Stimulated activated naive B cell treated with anti-CD40 and anti-IgM and Interleukin-4, amounts not matched to agents 10 μg/mL and 1 μg/mL and 100 μg/mL, for 72 hours (primary cell): ENCODE results near the gene ZBED5.

ENCODE experiments used
- ATAC-seq, 2 donors: fragments of 150-1000 bp; cut with Tn5 transposase; replicated peaks; 2 replicates each; pipeline ENCODE4 v1.10.0; 2021; ENCODE audit warnings: moderate library complexity in 1 of 2
- DNase-seq: peaks from one replicate; pipeline ENCODE4 v3.0.0; 2021
- H3K27ac Mint-ChIP-seq: one replicate; pipeline ENCODE4 v1.8.0; 2022; ENCODE audit warnings: mild to moderate bottlenecking, mixed read lengths
- H3K27me3 Mint-ChIP-seq, 2 donors: one replicate each; pipeline ENCODE4 v1.8.0; 2022; ENCODE audit warnings: mixed read lengths in 2 of 2
- H3K36me3 Mint-ChIP-seq, 2 donors: one replicate each; pipeline ENCODE4 v1.8.0; 2022; ENCODE audit warnings: mixed read lengths in 2 of 2, mild to moderate bottlenecking in 1 of 2
- H3K4me1 Mint-ChIP-seq, 2 donors: one replicate each; pipeline ENCODE4 v1.8.0; 2022; ENCODE audit warnings: mixed read lengths in 2 of 2, mild to moderate bottlenecking in 1 of 2
- H3K4me3 Mint-ChIP-seq, 2 donors: one replicate each; pipeline ENCODE4 v1.8.0; 2022; ENCODE audit warnings: mild to moderate bottlenecking in 2 of 2, mixed read lengths in 2 of 2, moderate library complexity in 1 of 2
- H3K9me3 Mint-ChIP-seq, 2 donors: one replicate each; pipeline ENCODE4 v1.8.0; 2022; ENCODE audit warnings: mixed read lengths in 2 of 2, mild to moderate bottlenecking in 1 of 2

The ZBED5 gene

DNA sequence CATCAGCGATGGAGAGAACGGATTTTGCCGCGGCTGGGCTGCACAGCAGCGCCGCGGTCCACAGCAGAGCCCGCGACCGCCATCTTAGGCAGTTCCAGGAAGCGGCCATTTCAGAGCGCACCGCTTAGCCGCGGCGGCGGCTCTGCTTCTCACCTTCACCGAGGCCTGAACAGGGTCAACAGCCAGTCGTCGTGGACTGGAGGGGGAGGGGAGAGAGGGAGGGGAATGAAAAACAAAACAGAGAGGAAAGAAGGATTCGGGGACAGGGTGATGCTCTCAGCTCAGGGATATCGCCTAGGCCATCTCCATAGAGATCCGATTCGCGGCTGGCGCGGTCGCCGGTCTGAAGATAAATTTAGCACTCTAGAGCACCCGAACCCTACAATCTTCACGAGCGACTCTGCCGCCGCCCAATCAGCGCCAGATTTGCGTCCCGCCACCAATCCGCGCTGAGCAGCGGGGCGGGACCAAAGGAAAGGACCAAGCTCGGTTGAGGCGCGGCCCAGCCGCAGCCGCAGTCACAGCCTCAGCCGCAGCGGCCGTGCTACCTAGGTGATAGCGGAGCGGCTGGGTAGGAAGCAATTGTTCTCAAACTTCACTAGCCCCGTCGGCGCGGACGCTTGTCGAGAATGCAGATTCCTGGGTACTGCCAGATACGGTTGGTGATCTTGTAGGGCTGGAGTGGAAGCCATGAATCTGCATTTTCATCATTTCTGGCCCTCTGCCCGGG lies at the start of gene ZBED5:
ZBED5 (minus strand) TSS at position 345 of the 730 bp plus-strand sequence. CDS start 3,108 bp downstream, outside the sequence.
- DNase-seq, result peak; percentile 97
- peaks cover 20 to 36% of the 10 kb centered on the region in 2 donors for H3K36me3 Mint-ChIP-seq
- peak within 1 kb of the TSS; percentile 98 for H3K27ac Mint-ChIP-seq
- peak within 1 kb of the TSS; percentile 95 to 98 for H3K4me3 Mint-ChIP-seq
- H3K27me3 Mint-ChIP-seq, result no peaks in the 10 kb centered on the region
- H3K4me1 Mint-ChIP-seq, result peaks cover 17 to 43% of the 10 kb centered on the region in 2 donors
- peak; percentile 90 to 93 for ATAC-seq
- H3K9me3 Mint-ChIP-seq, result no peaks in the 10 kb centered on the region

DNA sequence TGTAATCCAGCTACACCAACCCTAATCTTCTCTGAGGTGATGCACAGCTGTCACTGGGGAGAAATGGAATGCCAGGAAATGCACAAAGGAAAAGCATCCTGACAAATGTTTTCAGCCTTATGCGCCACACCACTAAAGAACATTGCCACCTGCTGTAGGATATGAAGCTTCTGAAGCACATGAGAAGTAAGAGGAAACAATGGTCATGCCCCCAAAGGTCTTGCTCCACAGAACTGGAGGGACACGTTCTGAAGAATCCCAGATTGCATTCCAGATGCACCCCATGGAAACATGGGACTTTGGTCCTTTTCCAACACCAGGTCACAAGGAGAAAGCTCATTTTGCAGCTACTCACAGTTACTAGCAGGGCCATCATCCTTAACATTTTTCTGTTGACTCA lies 48.7 kb upstream of the ZBED5 start:
- H3K4me3 Mint-ChIP-seq, result no peak overlapping the region
- no peaks in the 10 kb centered on the region for H3K36me3 Mint-ChIP-seq
- no peaks in the 10 kb centered on the region for H3K4me1 Mint-ChIP-seq
- DNase-seq (no peak), ATAC-seq (no peak)
- peaks cover 0 to 8% of the 10 kb centered on the region in 2 donors for H3K27me3 Mint-ChIP-seq
- no peaks in the 10 kb centered on the region for H3K9me3 Mint-ChIP-seq
- H3K27ac Mint-ChIP-seq, result no peak overlapping the region

DNA sequence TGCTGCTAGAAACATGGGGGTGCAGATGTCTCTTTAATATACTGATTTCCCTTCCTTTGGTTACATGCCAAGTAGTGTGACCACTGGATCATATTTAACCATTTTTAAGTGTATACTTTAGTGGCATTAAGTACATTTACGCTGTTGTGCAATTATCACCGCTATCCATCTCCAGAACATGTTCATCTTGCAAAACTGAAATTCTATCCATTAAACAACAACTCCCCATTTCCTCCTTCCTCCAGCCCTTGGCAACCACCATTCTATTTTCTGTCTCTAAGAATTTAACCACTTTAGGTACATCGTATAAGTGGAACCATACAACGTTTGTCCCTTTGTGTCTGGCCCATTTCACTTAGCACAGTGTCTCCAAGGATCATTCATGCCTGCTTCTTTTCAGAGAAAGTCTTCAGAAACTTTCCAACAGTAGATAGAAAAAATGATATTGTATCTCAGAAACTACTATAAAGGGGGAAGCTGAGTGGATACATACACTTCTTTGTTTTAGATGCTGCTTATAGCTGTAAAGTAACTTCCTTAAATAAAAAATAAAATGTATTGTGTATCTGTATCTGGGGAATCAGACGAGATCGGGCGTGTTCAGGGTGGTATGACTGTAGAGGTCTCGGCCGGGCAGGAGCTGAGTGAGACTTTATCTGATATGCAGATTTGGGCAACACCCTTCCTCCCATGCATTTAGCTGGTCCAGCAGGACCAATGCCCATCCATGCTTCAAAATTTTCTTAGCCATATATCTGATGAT lies 44.6 kb upstream of the ZBED5 start:
- H3K36me3 Mint-ChIP-seq, result peaks cover 0 to 4% of the 10 kb centered on the region in 2 donors
- ATAC-seq, result no peak
- H3K27me3 Mint-ChIP-seq, result peaks cover 0 to 8% of the 10 kb centered on the region in 2 donors
- DNase-seq, result no peak
- H3K9me3 Mint-ChIP-seq, result no peaks in the 10 kb centered on the region
- no peak overlapping the region for H3K4me3 Mint-ChIP-seq
- H3K4me1 Mint-ChIP-seq, result peaks cover 11 to 36% of the 10 kb centered on the region in 2 donors
- H3K27ac Mint-ChIP-seq, result no peak overlapping the region

DNA sequence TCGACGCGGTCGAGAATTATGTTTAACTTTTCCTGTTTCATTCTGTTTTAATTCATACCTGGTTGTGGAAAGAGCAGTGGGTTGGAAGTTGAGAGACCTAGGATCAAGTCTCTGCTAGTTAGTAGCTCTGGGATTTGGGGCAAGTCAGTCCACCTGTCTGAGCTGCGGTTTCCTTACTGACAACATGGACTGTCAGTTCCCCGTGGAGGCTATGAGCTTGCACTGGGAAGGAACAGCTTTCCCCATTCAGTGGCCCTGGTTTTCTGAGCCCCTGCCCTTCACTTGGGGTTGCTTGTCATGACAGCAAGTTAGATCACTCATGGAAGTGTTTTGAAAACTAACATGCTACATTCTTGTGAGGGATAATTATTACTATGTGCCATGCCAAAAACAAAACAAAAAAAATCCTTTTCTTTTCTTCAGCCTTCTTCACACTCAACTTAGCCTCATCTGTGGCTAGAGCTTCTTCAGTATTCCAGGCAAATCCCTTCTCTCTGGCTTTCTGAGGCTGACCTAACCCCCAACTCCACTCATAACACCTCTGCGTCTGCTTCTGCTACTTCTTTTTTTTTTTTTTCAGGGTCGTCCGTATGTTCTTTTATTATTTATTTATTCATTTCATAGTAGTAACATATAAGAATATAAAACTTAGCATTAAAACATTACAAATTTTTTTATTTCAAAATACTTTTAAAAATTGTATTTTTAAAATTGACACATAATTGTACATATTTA lies 43.0 kb upstream of the ZBED5 start:
- Mint-ChIP-seq H3K27ac (no peak overlapping the region), H3K4me1 (peaks cover 11 to 40% of the 10 kb centered on the region in 2 donors)
- ATAC-seq, result no peak

DNA sequence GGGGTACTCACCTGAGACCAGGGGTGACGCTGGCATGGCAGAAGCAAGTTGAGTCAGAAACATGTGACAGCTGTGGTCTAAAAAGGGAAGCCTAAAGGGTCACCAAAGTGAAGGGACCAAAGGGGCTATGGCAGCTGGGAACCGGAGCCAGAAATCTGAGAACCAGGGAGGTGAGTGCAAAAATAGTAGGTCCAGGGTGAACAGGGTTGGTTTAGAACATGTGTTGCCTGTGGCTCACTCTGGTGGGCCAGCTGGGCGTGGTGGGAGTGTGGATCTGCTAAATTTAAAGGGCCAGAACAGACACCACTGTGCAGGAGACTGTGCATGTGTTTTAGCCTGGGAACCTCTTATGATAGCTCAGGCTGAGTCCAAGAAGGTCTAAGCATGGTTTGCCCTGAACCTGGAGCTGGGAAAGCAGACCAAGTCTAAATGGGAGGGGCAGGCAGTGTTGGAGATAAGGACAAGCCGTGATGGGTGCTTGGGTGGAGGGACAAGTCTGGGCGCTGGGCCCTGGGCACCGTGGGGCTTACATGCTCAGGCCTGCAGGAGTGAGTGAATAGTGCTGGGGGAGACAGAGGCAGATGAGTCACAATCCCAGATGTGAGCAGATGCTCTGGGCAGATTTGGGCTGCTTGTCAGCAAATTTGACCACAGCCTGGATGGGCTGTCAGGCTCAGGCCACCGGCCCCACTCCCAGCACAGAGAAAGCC lies 41.4 kb upstream of the ZBED5 start:
- Mint-ChIP-seq H3K36me3 (peaks cover 0 to 11% of the 10 kb centered on the region in 2 donors), H3K27me3 (peaks cover 0 to 8% of the 10 kb centered on the region in 2 donors), H3K9me3 (no peaks in the 10 kb centered on the region), H3K4me3 (peak overlapping the region in 1 of 2 donors; percentile 34), H3K4me1 (peaks cover 11 to 40% of the 10 kb centered on the region in 2 donors), H3K27ac (peak overlapping the region; percentile 95)
- peak; percentile 47 to 51 for ATAC-seq
- no peak for DNase-seq

More for the DNA sequence above, 43.0 kb upstream of the ZBED5 start:
- no peaks in the 10 kb centered on the region for H3K9me3 Mint-ChIP-seq
- peaks cover 0 to 11% of the 10 kb centered on the region in 2 donors for H3K36me3 Mint-ChIP-seq
- DNase-seq, result no peak
- no peak overlapping the region for H3K4me3 Mint-ChIP-seq
- H3K27me3 Mint-ChIP-seq, result peaks cover 0 to 8% of the 10 kb centered on the region in 2 donors

DNA sequence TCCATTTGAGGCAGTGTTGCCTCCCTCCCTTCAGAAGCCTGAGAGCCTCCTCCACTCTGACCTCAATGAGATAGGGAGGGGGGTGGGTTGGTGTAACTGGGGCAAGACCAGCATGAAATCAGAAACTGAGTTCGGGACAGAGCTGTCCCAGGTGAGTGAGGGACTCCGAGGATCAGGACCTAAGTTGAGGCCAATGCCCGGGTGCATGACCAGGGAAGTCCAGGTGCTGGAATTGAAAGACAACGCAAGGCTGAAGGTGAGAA lies 40.8 kb upstream of the ZBED5 start:
- Mint-ChIP-seq H3K4me1 (peaks cover 11 to 40% of the 10 kb centered on the region in 2 donors), H3K4me3 (no peak overlapping the region), H3K27ac (peak overlapping the region; percentile 95), H3K36me3 (peaks cover 0 to 11% of the 10 kb centered on the region in 2 donors), H3K9me3 (no peaks in the 10 kb centered on the region), H3K27me3 (peaks cover 0 to 8% of the 10 kb centered on the region in 2 donors)
- ATAC-seq, result no peak
- DNase-seq, result no peak

DNA sequence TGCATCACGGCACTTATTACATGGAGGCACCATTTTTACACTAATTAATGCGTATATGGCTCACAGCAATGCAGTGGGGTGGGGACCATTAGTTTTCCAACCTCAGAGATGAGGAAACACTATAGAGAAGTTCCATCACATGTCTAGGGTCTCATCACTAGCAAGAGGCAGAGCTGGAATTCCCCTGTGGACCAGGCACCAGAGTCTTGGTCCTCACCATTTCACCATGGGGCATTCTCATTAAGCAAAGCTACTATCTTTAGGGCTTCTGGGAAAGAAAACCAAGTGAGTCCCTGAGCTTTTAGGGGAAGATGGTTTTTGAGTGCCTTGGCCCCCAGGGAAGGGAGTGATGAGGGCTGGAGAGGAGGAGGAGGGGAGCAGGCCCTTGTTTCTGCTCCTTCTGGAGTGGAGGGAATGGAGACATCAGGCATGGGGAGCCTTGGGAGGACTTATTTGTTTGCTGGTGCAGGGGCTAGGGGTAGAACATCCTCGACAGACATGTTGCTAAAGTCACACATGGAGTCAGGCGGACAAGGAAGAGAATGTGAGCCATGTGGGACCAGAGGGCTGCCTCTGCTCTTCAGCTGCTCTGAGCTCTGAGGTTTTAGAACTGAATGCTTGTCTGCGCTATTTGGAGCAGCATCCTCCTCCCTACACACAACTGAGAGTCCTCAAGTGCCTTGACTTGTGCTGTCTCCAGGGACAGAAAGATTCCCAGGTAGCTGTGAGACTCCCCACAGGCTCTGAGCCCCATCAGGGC lies 40.3 kb upstream of the ZBED5 start:
- H3K4me3 Mint-ChIP-seq, result peak overlapping the region in 1 of 2 donors; percentile 57
- DNase-seq (peak; percentile 8), ATAC-seq (peak; percentile 35 to 53)
- H3K27me3 Mint-ChIP-seq, result peaks cover 0 to 6% of the 10 kb centered on the region in 2 donors
- H3K9me3 Mint-ChIP-seq, result no peaks in the 10 kb centered on the region
- peaks cover 11 to 40% of the 10 kb centered on the region in 2 donors for H3K4me1 Mint-ChIP-seq
- peak overlapping the region; percentile 95 for H3K27ac Mint-ChIP-seq
- H3K36me3 Mint-ChIP-seq, result peaks cover 0 to 11% of the 10 kb centered on the region in 2 donors

DNA sequence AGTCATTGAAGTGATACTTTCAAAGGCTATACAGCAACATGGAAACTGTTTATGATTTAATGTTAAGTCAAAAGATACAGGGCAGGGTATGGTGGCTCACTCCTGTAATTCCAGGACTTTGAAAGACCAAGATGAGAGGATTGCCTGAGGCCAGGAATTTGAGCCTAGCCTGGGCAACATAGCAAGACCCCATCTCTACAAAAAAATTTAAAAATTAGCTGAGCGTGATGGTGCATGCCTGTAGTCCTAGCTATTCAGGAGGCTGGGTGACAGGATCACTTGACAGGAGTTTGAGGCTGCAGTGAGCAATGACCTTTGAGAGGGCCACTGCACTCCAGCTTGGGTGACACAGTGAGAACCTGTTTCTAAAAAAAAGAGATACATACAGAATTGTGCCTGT lies 39.3 kb upstream of the ZBED5 start:
- Mint-ChIP-seq H3K27me3 (peaks cover 0 to 3% of the 10 kb centered on the region in 2 donors), H3K27ac (no peak overlapping the region), H3K4me1 (peaks cover 11 to 40% of the 10 kb centered on the region in 2 donors), H3K36me3 (peaks cover 0 to 11% of the 10 kb centered on the region in 2 donors), H3K9me3 (peaks cover 0 to 3% of the 10 kb centered on the region in 2 donors), H3K4me3 (no peak overlapping the region)
- ATAC-seq (no peak), DNase-seq (no peak)

DNA sequence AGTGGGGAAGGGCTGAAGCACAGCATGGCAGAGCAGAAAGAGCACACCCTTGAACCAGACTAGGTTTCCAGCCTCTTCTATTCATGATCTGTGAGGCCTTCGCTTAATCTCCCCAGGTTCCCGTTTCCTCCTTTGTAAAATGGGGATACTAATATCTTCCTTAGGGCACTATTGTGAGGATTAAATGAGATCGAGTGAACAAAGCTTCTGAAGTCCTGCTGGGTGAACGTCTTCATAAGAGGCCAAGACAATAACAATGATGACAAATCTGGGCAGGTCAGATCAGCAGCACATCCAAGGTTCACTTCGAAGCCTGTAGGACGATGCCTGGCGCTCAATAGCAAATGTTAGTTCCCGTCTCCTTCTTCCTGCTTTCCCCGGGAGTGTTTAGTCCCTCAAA lies 38.6 kb upstream of the ZBED5 start:
- Mint-ChIP-seq H3K4me3 (no peak overlapping the region), H3K27ac (no peak overlapping the region), H3K36me3 (peaks cover 0 to 11% of the 10 kb centered on the region in 2 donors), H3K4me1 (peaks cover 12 to 40% of the 10 kb centered on the region in 2 donors), H3K27me3 (no peaks in the 10 kb centered on the region), H3K9me3 (peaks cover 1 to 3% of the 10 kb centered on the region in 2 donors)
- DNase-seq, result no peak
- ATAC-seq, result no peak

DNA sequence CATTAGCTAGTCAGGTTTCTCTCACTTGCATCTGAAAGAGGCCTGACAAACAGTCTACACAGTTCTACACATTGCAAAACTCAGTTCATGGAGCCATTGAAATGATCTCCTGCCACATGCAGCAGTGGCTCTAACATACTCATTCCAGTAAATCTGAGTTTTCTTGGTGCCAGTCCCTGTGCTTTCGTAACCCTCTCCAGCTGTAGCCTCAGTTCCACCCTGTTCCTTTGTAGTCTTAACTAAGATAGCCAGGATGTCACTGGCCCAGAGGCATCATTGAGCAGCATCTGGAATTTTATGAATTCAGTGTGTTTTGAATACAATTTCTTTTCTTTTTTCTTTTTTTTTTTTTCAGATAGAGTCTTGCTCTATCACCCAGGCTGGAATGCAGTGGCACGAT lies 37.4 kb upstream of the ZBED5 start:
- peaks cover 5 to 8% of the 10 kb centered on the region in 2 donors for H3K9me3 Mint-ChIP-seq
- H3K36me3 Mint-ChIP-seq, result peaks cover 0 to 19% of the 10 kb centered on the region in 2 donors
- H3K4me3 Mint-ChIP-seq, result no peak overlapping the region
- H3K4me1 Mint-ChIP-seq, result peaks cover 13 to 32% of the 10 kb centered on the region in 2 donors
- no peak overlapping the region for H3K27ac Mint-ChIP-seq
- no peaks in the 10 kb centered on the region for H3K27me3 Mint-ChIP-seq
- ATAC-seq (no peak), DNase-seq (no peak)

DNA sequence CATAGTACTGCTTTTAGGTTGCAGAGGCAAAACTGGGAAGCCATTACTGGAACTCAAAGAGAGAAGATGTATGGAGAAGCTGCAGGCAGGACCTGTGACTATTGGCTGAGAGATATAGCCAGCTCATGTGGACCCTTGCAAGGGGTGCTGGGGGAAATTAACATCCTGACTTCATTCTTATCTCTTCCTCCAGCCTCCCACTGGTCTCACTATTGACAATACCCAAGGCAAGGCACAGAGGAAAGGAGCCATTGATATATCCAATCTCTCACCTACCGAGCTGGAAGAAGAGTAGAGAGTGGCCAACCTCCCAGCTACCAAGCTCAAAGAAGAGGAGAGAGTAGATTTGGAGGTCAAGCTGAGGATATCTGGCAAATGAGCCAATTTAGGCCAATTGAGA lies 36.8 kb upstream of the ZBED5 start:
- ATAC-seq, result no peak
- no peak for DNase-seq
- no peak overlapping the region for H3K4me3 Mint-ChIP-seq
- peaks cover 5 to 24% of the 10 kb centered on the region in 2 donors for H3K36me3 Mint-ChIP-seq
- H3K9me3 Mint-ChIP-seq, result peaks cover 5 to 12% of the 10 kb centered on the region in 2 donors
- H3K27me3 Mint-ChIP-seq, result no peaks in the 10 kb centered on the region
- peaks cover 11 to 26% of the 10 kb centered on the region in 2 donors for H3K4me1 Mint-ChIP-seq
- H3K27ac Mint-ChIP-seq, result no peak overlapping the region

DNA sequence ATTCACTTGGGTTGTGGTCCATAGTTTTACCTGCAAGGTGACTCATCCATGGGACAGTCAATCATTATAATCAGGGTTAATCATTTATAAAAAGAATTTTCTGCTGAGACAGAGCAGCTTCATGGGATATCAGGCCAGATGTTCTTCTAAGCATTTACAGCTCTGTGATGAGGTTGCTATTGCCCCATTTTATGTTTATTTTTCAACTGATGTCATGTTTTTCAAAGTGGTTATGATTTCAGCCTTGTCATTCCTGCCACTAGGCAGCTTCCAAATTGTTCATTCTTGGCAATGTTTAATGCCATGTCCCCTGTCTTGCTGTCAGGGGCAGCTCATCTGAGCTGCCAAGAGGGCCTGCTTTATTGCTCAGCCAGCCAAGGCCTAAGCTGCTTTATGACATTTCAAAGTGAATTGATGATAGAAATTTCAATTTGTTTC lies 35.9 kb upstream of the ZBED5 start:
- Mint-ChIP-seq H3K4me3 (no peak overlapping the region), H3K9me3 (peaks cover 5 to 15% of the 10 kb centered on the region in 2 donors), H3K36me3 (peaks cover 10 to 32% of the 10 kb centered on the region in 2 donors), H3K4me1 (peaks cover 10 to 17% of the 10 kb centered on the region in 2 donors), H3K27me3 (no peaks in the 10 kb centered on the region), H3K27ac (no peak overlapping the region)
- DNase-seq (no peak), ATAC-seq (no peak)

DNA sequence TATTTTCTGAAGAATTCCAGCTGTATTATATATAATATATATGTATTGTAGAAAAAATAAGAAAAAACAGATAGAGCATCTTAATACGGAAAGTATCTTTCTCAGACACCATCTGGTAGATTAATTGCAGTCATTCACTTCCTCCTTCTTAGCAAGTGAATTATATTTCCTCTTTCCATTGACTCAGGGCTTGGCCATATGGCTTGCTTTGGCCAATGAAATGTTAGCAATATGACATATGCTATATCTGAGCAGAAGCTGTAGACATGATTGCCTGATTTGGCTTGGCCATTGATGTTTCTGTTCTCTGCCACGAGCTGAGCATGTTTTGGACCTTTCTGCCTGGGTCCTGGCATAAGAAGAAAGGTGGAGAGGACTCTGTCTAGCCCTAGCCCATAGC lies 34.4 kb upstream of the ZBED5 start:
- peaks cover 13 to 28% of the 10 kb centered on the region in 2 donors for H3K36me3 Mint-ChIP-seq
- H3K27me3 Mint-ChIP-seq, result no peaks in the 10 kb centered on the region
- H3K4me1 Mint-ChIP-seq, result peaks cover 2 to 3% of the 10 kb centered on the region in 2 donors
- ATAC-seq (peak; percentile 89 to 92), DNase-seq (no peak)
- no peak overlapping the region for H3K27ac Mint-ChIP-seq
- no peak overlapping the region for H3K4me3 Mint-ChIP-seq
- peaks cover 5 to 15% of the 10 kb centered on the region in 2 donors for H3K9me3 Mint-ChIP-seq
